ENCODE measurements around the gene SNX13. TPM values are rescaled to one million over a fixed set of nuclear protein-coding genes. Genes with fewer than 3 reads are reported as not detected.

SNX13 gene
- total and polyA plus RNA-seq, 2 donors (not counting 1 experiment from before 2014, with no cell fraction given) = 6.5 to 58.1 TPM

- Histone ChIP-seq H3K9ac (ENCODE audit: low read length) (no peak overlapping the region), H4K20me1 (ENCODE audit: control insufficient read depth, insufficient read depth, low read length, poor library complexity, severe bottlenecking) (no peaks in the 10 kb centered on the region), H3K4me2 (replicated peaks; ENCODE audit: low read depth, low read length, poor library complexity, severe bottlenecking) (no peak overlapping the region), H3K27ac (ENCODE audit: low read length in 2 of 2) (no peak overlapping the region), H3K4me3 (ENCODE audit: control extremely low read depth in 1 of 5, extremely low read depth in 1 of 5, insufficient read depth in 1 of 5, low read depth in 2 of 5, low read length in 4 of 5) (no peak overlapping the region), H3K79me2 (ENCODE audit: control insufficient read depth, insufficient read depth, low read length) (no peaks in the 10 kb centered on the region), H3K9me3 (ENCODE audit: control extremely low read depth in 1 of 3, control insufficient read depth in 2 of 3, insufficient read depth in 1 of 3, low read length in 2 of 3) (peaks cover 2 to 6% (median 4%) of the 10 kb centered on the region in 3 donors), H2AFZ (ENCODE audit: insufficient read depth, low read depth, low read length, poor library complexity, severe bottlenecking) (no peak overlapping the region), H3K36me3 (replicated peaks in 1 of 2; ENCODE audit: control extremely low read depth in 1 of 2, control insufficient read depth in 1 of 2, extremely low read depth in 1 of 2, insufficient read depth in 2 of 2, low read length in 1 of 2) (peaks cover 3 to 18% of the 10 kb centered on the region in 2 experiments), H3K27me3 (replicated peaks in 1 of 4; ENCODE audit: control extremely low read depth in 1 of 4, control insufficient read depth in 3 of 4, insufficient read depth in 4 of 4, low read length in 3 of 4) (no peaks in the 10 kb centered on the region), H3K4me1 (ENCODE audit: control insufficient read depth in 2 of 2, insufficient read depth in 2 of 2, low read length in 2 of 2) (no peaks in the 10 kb centered on the region)
- H3K9me3 Mint-ChIP-seq (ENCODE audit: insufficient read depth) = peaks cover 3% of the 10 kb centered on the region
- ChIA-PET CTCF (no interaction called here), POLR2A (no interaction called here)
- intact Hi-C loops (cut with micrococcal nuclease) = no loop called here
- ATAC-seq (ENCODE audit: low read depth) (no peak), DNase-seq (no peak)
- H3K27me3 Mint-ChIP-seq = no peaks in the 10 kb centered on the region
- H3K4me1 Mint-ChIP-seq = no peaks in the 10 kb centered on the region
- H3K27ac Mint-ChIP-seq = no peak overlapping the region
- TF ChIP-seq CTCF (IDR thresholded peaks at IDR 0.05) (no peak), EZH2 (IDR thresholded peaks at IDR 0.05; ENCODE audit: borderline replicate concordance, insufficient read depth, low read depth, low read length, poor library complexity, severe bottlenecking) (no peak)
- 43% methylated on average over 1 of the region's 1 CpG for WGBS (ENCODE audit: insufficient coverage)
- no peak overlapping the region for H3K4me3 Mint-ChIP-seq
These were observed 85.1 kb downstream of the SNX13 start for GRCh38 chr7:17855202-17855601.

- Histone ChIP-seq H3K4me2 (replicated peaks; ENCODE audit: low read depth, low read length, poor library complexity, severe bottlenecking) (no peak overlapping the region), H3K79me2 (ENCODE audit: control insufficient read depth, insufficient read depth, low read length) (no peaks in the 10 kb centered on the region), H3K9ac (ENCODE audit: low read length) (no peak overlapping the region), H4K20me1 (ENCODE audit: control insufficient read depth, insufficient read depth, low read length, poor library complexity, severe bottlenecking) (no peaks in the 10 kb centered on the region), H3K27me3 (replicated peaks in 1 of 4; ENCODE audit: control extremely low read depth in 1 of 4, control insufficient read depth in 3 of 4, insufficient read depth in 4 of 4, low read length in 3 of 4) (no peaks in the 10 kb centered on the region), H3K9me3 (ENCODE audit: control extremely low read depth in 1 of 3, control insufficient read depth in 2 of 3, insufficient read depth in 1 of 3, low read length in 2 of 3) (peaks cover 2 to 6% (median 4%) of the 10 kb centered on the region in 3 donors), H3K36me3 (replicated peaks in 1 of 2; ENCODE audit: control extremely low read depth in 1 of 2, control insufficient read depth in 1 of 2, extremely low read depth in 1 of 2, insufficient read depth in 2 of 2, low read length in 1 of 2) (peaks cover 3 to 21% of the 10 kb centered on the region in 2 experiments), H3K4me3 (ENCODE audit: control extremely low read depth in 1 of 5, extremely low read depth in 1 of 5, insufficient read depth in 1 of 5, low read depth in 2 of 5, low read length in 4 of 5) (no peak overlapping the region), H3K27ac (ENCODE audit: low read length in 2 of 2) (no peak overlapping the region), H2AFZ (ENCODE audit: insufficient read depth, low read depth, low read length, poor library complexity, severe bottlenecking) (no peak overlapping the region), H3K4me1 (ENCODE audit: control insufficient read depth in 2 of 2, insufficient read depth in 2 of 2, low read length in 2 of 2) (no peaks in the 10 kb centered on the region)
- TF ChIP-seq CTCF (IDR thresholded peaks at IDR 0.05) = no peak
- TF ChIP-seq EZH2 (IDR thresholded peaks at IDR 0.05; ENCODE audit: borderline replicate concordance, insufficient read depth, low read depth, low read length, poor library complexity, severe bottlenecking) = no peak
- no peaks in the 10 kb centered on the region for H3K27me3 Mint-ChIP-seq
- ATAC-seq (ENCODE audit: low read depth) (no peak), DNase-seq (no peak)
- CTCF ChIA-PET = no interaction called here
- no peaks in the 10 kb centered on the region for H3K4me1 Mint-ChIP-seq
- POLR2A ChIA-PET = no interaction called here
- H3K9me3 Mint-ChIP-seq (ENCODE audit: insufficient read depth) = peaks cover 3% of the 10 kb centered on the region
- intact Hi-C loops (cut with micrococcal nuclease) = no loop called here
- 100% methylated on average over 1 of the region's 3 CpGs for WGBS (ENCODE audit: insufficient coverage)
- no peak overlapping the region for H3K27ac Mint-ChIP-seq
- no peak overlapping the region for H3K4me3 Mint-ChIP-seq
These were observed 85.8 kb downstream of the SNX13 start for GRCh38 chr7:17854261-17855047.
